HFFc6 (cell line): ENCODE data around the gene ARAP1. TPM values are rescaled to one million over a fixed set of nuclear protein-coding genes. Genes with fewer than 3 reads are reported as not detected.

Source experiments
- DNase-seq: peaks from one replicate; pipeline ENCODE4 v3.0.0-alpha.2; 2018
- H3K27ac Mint-ChIP-seq: 2 replicates; pipeline ENCODE4 v1.8.0; 2020; ENCODE audit warnings: mild to moderate bottlenecking, mixed read lengths
- H3K27me3 Mint-ChIP-seq: 2 replicates; pipeline ENCODE4 v1.8.0; 2021; ENCODE audit warnings: mild to moderate bottlenecking, moderate library complexity, mixed read lengths; ENCODE audit not compliant: insufficient read depth
- H3K36me3 Mint-ChIP-seq: 2 replicates; pipeline ENCODE4 v1.8.0; 2021; ENCODE audit warnings: low read depth, mixed read lengths
- H3K4me1 Mint-ChIP-seq: 2 replicates; pipeline ENCODE4 v1.8.0; 2020; ENCODE audit warnings: low read depth, mixed read lengths
- H3K4me3 Mint-ChIP-seq: 2 replicates; pipeline ENCODE4 v1.8.0; 2020; ENCODE audit warnings: mild to moderate bottlenecking, moderate library complexity, mixed read lengths
- H3K9me3 Mint-ChIP-seq: 2 replicates; pipeline ENCODE4 v1.8.0; 2020; ENCODE audit warnings: mild to moderate bottlenecking, mixed read lengths
- total RNA-seq, 6 experiments: library from RNA; stranded (reverse); fragmentation: NEBNext Ultra II Directional; extraction: Animal tissue kit (Norgen Biotek cat#: 25700); gene quantifications; 2 replicates in 1 of 6; 3 replicates in 5 of 6; pipeline ENCODE4 v1.2.3, GENCODE V29; 2021
- TF ChIP-seq, protein P1 (sequence below): fragments of 200-600 bp; sonication (generic); IDR thresholded peaks from 2 replicates; pipeline ENCODE4 v1.5.0; 2021; ENCODE audit warnings: antibody characterized with exemption, mild to moderate bottlenecking

ARAP1 gene
- total RNA-seq, 6 experiments from 2014 or later: 42.5 to 49.0 (median 46.8) TPM

DNA sequence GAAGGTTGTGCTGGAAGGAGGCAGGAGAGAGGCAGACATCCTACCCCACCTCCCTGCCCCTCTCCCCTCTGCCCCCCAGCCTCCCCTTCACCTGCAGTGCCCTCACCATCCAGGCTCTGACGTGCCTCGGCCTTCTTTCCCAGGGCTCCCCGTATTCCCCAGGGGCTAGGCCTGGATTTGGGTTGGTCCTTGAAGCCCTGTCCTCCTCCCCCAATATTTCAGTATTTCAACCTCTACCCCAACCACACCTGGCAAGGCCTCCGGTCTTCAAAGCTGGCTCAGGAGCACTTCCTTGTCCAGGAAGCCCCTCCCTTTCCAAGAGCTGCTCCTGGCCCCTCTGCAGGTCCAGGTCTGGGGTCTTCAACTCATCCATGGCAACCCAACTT is 69.4 kb downstream of the ARAP1 start:
- Mint-ChIP-seq H3K4me3 (no peak overlapping the region), H3K27ac (no peak overlapping the region), H3K36me3 (no peaks in the 10 kb centered on the region; the same call in 1 of the 2 replicates), H3K9me3 (no peaks in the 10 kb centered on the region), H3K4me1 (peaks cover 16% of the 10 kb centered on the region), H3K27me3 (peaks cover 27% of the 10 kb centered on the region)
- TF ChIP-seq, protein P1, sequence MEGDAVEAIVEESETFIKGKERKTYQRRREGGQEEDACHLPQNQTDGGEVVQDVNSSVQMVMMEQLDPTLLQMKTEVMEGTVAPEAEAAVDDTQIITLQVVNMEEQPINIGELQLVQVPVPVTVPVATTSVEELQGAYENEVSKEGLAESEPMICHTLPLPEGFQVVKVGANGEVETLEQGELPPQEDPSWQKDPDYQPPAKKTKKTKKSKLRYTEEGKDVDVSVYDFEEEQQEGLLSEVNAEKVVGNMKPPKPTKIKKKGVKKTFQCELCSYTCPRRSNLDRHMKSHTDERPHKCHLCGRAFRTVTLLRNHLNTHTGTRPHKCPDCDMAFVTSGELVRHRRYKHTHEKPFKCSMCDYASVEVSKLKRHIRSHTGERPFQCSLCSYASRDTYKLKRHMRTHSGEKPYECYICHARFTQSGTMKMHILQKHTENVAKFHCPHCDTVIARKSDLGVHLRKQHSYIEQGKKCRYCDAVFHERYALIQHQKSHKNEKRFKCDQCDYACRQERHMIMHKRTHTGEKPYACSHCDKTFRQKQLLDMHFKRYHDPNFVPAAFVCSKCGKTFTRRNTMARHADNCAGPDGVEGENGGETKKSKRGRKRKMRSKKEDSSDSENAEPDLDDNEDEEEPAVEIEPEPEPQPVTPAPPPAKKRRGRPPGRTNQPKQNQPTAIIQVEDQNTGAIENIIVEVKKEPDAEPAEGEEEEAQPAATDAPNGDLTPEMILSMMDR: no peak
- DNase-seq: no peak

DNA sequence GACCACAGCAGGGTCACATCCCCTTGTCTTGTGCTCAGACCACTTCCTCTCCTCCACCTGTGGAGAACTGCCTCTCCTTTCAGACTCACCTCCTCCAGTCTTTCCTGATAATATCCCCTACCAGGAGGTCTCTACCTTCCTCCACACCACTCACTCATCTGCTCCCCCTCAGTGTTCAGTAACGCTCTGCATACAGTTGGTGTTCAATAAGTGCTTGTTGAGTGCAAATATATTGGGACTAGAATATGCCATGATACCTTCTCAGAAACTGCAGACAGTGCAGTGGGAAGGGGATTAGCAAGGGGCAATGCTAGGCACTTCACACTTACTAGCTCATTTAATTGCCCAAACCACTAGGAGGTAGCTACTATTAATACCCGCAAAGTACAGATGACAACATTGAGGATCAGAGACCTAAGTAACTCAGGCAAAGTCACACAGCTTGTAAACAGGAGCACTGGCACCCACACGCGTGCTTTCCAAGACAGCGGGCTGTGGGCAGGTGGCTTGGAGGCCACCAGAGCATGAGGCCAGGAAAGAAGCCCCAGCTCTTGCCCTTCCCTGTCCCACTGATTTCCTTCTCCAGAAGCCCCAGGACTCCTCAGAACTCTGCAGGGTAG is 69.9 kb downstream of the ARAP1 start:
- no peaks in the 10 kb centered on the region for H3K9me3 Mint-ChIP-seq
- no peak overlapping the region for H3K27ac Mint-ChIP-seq
- H3K36me3 Mint-ChIP-seq: no peaks in the 10 kb centered on the region; the same call in 1 of the 2 replicates
- TF ChIP-seq, protein P1: no peak
- no peak overlapping the region for H3K4me3 Mint-ChIP-seq
- H3K4me1 Mint-ChIP-seq: peaks cover 16% of the 10 kb centered on the region
- H3K27me3 Mint-ChIP-seq: peaks cover 32% of the 10 kb centered on the region
- no peak for DNase-seq

DNA sequence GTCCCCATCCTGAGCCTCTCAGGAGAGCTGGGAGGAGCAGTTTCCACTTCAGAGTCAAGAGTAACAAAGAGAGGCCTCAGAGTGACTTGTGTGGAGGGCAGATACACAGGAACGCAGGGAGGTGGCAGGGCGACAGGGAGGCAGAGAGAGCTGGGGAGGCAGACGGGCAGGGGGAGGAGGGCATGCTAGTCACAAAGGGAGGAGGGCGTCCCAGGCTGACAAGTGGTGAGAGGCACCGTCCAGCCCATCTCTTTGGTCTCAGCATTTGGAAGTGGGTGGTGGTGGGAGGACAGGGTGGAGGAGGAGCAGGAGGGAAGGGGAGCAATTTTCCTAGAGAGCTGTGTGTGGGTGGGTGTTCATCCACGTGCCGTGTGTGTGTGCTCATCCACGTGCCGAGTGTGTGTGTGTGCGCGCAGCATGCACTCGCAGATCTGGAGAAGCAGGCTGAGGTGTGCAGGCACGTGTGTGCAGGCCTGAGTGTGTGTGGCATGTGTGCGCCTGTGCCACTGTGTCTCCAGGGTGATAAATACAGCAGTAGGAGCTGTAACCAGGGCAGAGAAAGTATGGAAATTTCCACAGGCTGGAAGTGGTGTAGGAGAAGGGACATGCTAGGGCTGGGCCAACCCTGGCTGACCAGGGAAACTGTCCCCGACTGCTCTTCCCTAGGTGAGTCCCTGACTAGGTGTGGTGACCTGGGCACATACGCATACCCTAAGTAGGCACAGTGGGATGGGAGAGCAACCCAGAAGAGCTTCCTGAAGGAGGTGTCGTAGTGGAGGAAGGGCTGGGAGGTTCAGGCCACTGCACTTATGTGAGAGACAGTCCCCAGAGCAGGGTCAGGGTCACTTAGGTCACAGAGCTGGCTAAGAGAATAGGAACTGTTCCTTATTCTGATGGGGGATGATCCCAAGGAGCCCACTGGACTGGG is 70.7 kb downstream of the ARAP1 start:
- peaks cover 41% of the 10 kb centered on the region for H3K27me3 Mint-ChIP-seq
- H3K4me1 Mint-ChIP-seq: peaks cover 9% of the 10 kb centered on the region
- no peaks in the 10 kb centered on the region; the same call in 1 of the 2 replicates for H3K36me3 Mint-ChIP-seq
- DNase-seq: no peak
- TF ChIP-seq, protein P1: no peak
- H3K27ac Mint-ChIP-seq: no peak overlapping the region
- H3K4me3 Mint-ChIP-seq: no peak overlapping the region
- H3K9me3 Mint-ChIP-seq: no peaks in the 10 kb centered on the region

DNA sequence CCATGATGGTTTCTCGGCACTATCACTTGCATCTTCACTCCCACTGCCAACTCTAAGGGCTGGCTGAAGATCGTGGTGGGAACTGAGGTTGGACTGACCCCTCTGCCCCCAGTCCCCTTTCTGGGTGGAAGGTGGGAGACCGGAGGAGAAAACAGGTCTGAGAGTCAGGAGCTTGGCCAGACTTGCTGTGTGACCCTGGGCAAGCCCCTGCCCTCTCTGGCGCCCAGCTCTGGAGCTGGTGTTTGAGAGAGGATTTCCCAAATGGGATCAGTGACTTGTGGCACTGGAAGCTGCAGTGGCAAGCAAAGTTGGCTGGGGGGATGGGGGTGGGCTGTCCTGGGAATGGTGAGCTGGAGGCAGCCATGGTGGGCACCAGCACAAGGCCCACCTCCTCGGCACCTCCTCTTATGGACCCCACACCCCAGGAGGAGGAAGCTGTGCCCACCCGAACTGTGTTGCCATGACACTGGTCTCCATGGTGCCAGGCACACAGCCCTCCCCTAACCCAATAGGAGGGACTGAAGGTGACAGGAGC is 71.5 kb downstream of the ARAP1 start:
- Mint-ChIP-seq H3K36me3 (no peaks in the 10 kb centered on the region; the same call in 1 of the 2 replicates), H3K27ac (no peak overlapping the region), H3K4me3 (no peak overlapping the region), H3K27me3 (peaks cover 42% of the 10 kb centered on the region), H3K9me3 (no peaks in the 10 kb centered on the region), H3K4me1 (peaks cover 6% of the 10 kb centered on the region)
- TF ChIP-seq, protein P1: no peak
- DNase-seq: no peak

DNA sequence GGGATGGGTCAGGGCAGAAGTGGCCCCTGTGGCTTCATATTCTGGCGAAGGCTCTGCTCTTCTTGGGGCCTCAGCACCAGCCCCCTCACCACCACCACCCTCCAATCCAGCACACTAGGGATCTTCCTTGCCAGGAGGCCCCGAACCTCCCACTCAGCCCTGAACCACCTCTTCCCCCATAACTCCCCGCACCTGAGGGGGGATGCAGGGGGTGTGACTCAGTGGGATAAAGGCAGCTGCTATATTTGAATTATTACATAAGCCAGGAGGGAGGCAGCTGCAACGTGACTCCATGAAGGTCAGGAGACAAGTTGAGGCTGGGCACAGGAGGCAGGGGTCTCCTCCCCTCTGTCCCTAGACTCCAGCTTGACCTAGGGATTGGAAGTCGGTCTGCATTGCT is 72.3 kb downstream of the ARAP1 start:
- H3K27me3 Mint-ChIP-seq: peaks cover 49% of the 10 kb centered on the region
- no peak for DNase-seq
- H3K4me1 Mint-ChIP-seq: peaks cover 5% of the 10 kb centered on the region
- H3K4me3 Mint-ChIP-seq: no peak overlapping the region
- H3K36me3 Mint-ChIP-seq: no peaks in the 10 kb centered on the region; the same call in 1 of the 2 replicates
- no peak overlapping the region for H3K27ac Mint-ChIP-seq
- TF ChIP-seq, protein P1: no peak
- no peaks in the 10 kb centered on the region for H3K9me3 Mint-ChIP-seq
